ENCODE measurements around the gene AIRE. TPM values are rescaled to one million over a fixed set of nuclear protein-coding genes. Genes with fewer than 3 reads are reported as not detected.

The AIRE gene
- total RNA-seq, 1 donor from 2014 or later = not detected

- no peak for DNase-seq
- Mint-ChIP-seq H3K27me3 (ENCODE audit: unreplicated experiment) (peaks cover 17% of the 10 kb centered on the region), H3K27ac (ENCODE audit: unreplicated experiment) (no peak overlapping the region), H3K36me3 (ENCODE audit: unreplicated experiment) (no peaks in the 10 kb centered on the region), H3K9me3 (ENCODE audit: unreplicated experiment) (peaks cover 8% of the 10 kb centered on the region), H3K4me3 (ENCODE audit: unreplicated experiment) (no peak overlapping the region), H3K4me1 (ENCODE audit: low read depth, unreplicated experiment) (peaks cover 20% of the 10 kb centered on the region)
- TF ChIP-seq CTCF (IDR thresholded peaks at IDR 0.05; ENCODE audit: partially characterized antibody, unreplicated experiment) = no peak
Measured at GRCh38 chr21:44333509-44334328, 48.0 kb downstream of the AIRE start.

- Mint-ChIP-seq H3K27ac (ENCODE audit: unreplicated experiment) (no peak overlapping the region), H3K36me3 (ENCODE audit: unreplicated experiment) (no peaks in the 10 kb centered on the region), H3K4me1 (ENCODE audit: low read depth, unreplicated experiment) (peaks cover 20% of the 10 kb centered on the region), H3K9me3 (ENCODE audit: unreplicated experiment) (peaks cover 8% of the 10 kb centered on the region), H3K4me3 (ENCODE audit: unreplicated experiment) (no peak overlapping the region), H3K27me3 (ENCODE audit: unreplicated experiment) (peaks cover 14% of the 10 kb centered on the region)
- no peak for TF ChIP-seq CTCF (IDR thresholded peaks at IDR 0.05; ENCODE audit: partially characterized antibody, unreplicated experiment)
- DNase-seq = no peak
Measured at GRCh38 chr21:44334329-44335030, 48.8 kb downstream of the AIRE start.

- no peak for TF ChIP-seq CTCF (IDR thresholded peaks at IDR 0.05; ENCODE audit: partially characterized antibody, unreplicated experiment)
- Mint-ChIP-seq H3K4me3 (ENCODE audit: unreplicated experiment) (no peak overlapping the region), H3K36me3 (ENCODE audit: unreplicated experiment) (no peaks in the 10 kb centered on the region), H3K9me3 (ENCODE audit: unreplicated experiment) (peaks cover 15% of the 10 kb centered on the region), H3K27me3 (ENCODE audit: unreplicated experiment) (peaks cover 24% of the 10 kb centered on the region), H3K4me1 (ENCODE audit: low read depth, unreplicated experiment) (peaks cover 24% of the 10 kb centered on the region), H3K27ac (ENCODE audit: unreplicated experiment) (no peak overlapping the region)
- DNase-seq = no peak
Measured at GRCh38 chr21:44335266-44336059, 49.8 kb downstream of the AIRE start.

- DNase-seq = no peak
- H3K27ac Mint-ChIP-seq (ENCODE audit: unreplicated experiment) = peak overlapping the region; percentile 83
- peaks cover 19% of the 10 kb centered on the region for H3K27me3 Mint-ChIP-seq (ENCODE audit: unreplicated experiment)
- H3K4me3 Mint-ChIP-seq (ENCODE audit: unreplicated experiment) = peak overlapping the region; percentile 84
- H3K36me3 Mint-ChIP-seq (ENCODE audit: unreplicated experiment) = no peaks in the 10 kb centered on the region
- no peak for TF ChIP-seq CTCF (IDR thresholded peaks at IDR 0.05; ENCODE audit: partially characterized antibody, unreplicated experiment)
- H3K4me1 Mint-ChIP-seq (ENCODE audit: low read depth, unreplicated experiment) = peaks cover 17% of the 10 kb centered on the region
- H3K9me3 Mint-ChIP-seq (ENCODE audit: unreplicated experiment) = peaks cover 10% of the 10 kb centered on the region
Measured at GRCh38 chr21:44337449-44337848, 51.8 kb downstream of the AIRE start.

All from glutamatergic neuron (in vitro differentiated cells).